Measurements from ENCODE around the gene CAMK2N1.

Gene CAMK2N1

GRCh38 chr1:20439282-20439681 is 46.7 kb downstream of the CAMK2N1 start:
- DNase-seq (ENCODE audit: low spot score): no peak
- TF ChIP-seq CTCF (IDR thresholded peaks at IDR 0.05; ENCODE audit: extremely low read depth, missing control alignments): no peak

GRCh38 chr1:20437640-20438039 is 48.4 kb downstream of the CAMK2N1 start:
- TF ChIP-seq CTCF (IDR thresholded peaks at IDR 0.05; ENCODE audit: extremely low read depth, missing control alignments): no peak
- DNase-seq (ENCODE audit: low spot score): no peak

GRCh38 chr1:20432891-20433290 is 53.1 kb downstream of the CAMK2N1 start:
- DNase-seq (ENCODE audit: low spot score): no peak
- no peak for TF ChIP-seq CTCF (IDR thresholded peaks at IDR 0.05; ENCODE audit: extremely low read depth, missing control alignments)

Measured in GM20000 (cell line).